Breast epithelium (tissue), 3 donors: ENCODE data around the gene TRMT11.

Experiments
- POLR2A ChIP-seq: fragments of 450-650 bp; IDR thresholded peaks from one replicate; pipeline ENCODE4 v1.6.1; 2016; ENCODE audit warnings: antibody characterized with exemption, mild to moderate bottlenecking, moderate library complexity
- POLR2AphosphoS5 ChIP-seq, 3 donors: sonication (generic); formaldehyde crosslinking; IDR thresholded peaks; one replicate each; pipeline ENCODE4 v1.6.1; 2017; ENCODE audit warnings: antibody characterized with exemption in 3 of 3
- TF ChIP-seq, protein P1 (sequence below), 3 donors: fragments of 450-650 bp; IDR thresholded peaks; one replicate each; pipeline ENCODE4 v1.5.1; 2016 to 2017; ENCODE audit warnings: antibody characterized with exemption in 3 of 3, mild to moderate bottlenecking in 3 of 3, moderate library complexity in 3 of 3

GRCh38 chr6:126064748-126065401, 78.5 kb downstream of the TRMT11 start:
- TF ChIP-seq POLR2A (no peak), POLR2AphosphoS5 (IDR thresholded peaks at IDR 0.05) (no peak)
- TF ChIP-seq, protein P1, sequence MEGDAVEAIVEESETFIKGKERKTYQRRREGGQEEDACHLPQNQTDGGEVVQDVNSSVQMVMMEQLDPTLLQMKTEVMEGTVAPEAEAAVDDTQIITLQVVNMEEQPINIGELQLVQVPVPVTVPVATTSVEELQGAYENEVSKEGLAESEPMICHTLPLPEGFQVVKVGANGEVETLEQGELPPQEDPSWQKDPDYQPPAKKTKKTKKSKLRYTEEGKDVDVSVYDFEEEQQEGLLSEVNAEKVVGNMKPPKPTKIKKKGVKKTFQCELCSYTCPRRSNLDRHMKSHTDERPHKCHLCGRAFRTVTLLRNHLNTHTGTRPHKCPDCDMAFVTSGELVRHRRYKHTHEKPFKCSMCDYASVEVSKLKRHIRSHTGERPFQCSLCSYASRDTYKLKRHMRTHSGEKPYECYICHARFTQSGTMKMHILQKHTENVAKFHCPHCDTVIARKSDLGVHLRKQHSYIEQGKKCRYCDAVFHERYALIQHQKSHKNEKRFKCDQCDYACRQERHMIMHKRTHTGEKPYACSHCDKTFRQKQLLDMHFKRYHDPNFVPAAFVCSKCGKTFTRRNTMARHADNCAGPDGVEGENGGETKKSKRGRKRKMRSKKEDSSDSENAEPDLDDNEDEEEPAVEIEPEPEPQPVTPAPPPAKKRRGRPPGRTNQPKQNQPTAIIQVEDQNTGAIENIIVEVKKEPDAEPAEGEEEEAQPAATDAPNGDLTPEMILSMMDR (IDR thresholded peaks at IDR 0.05) = no peak
